ENCODE data around the gene KAZALD1.

Gene KAZALD1

DNA sequence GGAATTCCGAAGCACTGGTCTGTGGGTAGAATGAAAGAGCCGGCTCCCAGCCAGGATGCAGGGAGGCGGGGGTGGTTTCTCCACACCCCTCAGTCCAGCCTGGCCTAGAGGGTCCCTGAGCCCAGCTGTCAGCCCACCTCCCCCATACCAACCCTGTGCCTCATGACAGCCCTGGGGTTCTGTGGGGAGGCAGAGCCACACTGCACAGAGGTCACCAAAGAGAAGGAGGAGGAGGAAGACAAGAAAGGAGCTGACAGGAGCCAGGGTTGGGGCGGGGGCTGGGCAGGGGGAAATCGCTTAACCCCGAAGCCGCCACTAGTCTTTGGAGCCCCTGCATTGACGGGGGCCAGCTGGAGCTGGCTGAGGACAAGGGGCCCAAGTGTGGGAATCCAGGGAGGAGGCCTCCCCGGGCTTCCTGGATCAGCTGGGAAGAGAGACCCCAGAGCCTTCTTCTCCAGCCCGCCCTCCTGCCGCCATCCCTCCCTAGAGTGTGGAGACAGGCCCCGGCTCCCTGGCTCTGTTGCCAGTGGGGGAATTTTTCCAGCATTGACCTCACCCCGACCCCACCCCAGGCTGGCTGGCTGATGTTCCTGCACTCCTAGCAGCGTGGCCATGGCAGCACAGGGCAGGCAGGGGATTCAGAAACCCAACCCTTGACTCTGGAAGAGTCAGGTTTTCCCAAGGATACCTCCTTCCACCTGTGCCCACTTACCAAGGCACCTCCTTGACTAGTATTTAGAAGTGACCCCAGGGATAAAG, 32.5 kb downstream of the KAZALD1 start:
- no peak for DNase-seq (ENCODE audit: low read depth in 2 of 2, low spot score in 1 of 2)

DNA sequence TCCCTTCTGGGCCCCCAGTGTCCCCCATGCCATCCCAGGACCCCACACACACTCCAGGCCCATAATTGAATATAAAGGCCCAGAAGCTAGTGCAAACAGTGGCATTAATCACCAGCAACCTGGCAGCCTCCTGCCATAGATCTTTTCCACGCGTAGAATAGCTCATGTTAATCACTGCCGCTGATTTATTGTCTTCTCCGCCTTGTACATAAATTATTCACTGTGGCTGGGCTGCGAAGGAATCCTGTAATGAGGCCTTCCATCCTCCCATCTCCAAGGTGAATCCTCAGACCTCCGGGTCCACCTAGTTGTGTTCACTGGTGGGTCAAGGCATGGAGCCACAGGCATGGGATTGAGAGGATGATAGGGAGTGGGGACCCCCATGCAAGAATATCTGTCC, 33.2 kb downstream of the KAZALD1 start:
- no peak for DNase-seq (ENCODE audit: low read depth in 2 of 2, low spot score in 1 of 2)

DNA sequence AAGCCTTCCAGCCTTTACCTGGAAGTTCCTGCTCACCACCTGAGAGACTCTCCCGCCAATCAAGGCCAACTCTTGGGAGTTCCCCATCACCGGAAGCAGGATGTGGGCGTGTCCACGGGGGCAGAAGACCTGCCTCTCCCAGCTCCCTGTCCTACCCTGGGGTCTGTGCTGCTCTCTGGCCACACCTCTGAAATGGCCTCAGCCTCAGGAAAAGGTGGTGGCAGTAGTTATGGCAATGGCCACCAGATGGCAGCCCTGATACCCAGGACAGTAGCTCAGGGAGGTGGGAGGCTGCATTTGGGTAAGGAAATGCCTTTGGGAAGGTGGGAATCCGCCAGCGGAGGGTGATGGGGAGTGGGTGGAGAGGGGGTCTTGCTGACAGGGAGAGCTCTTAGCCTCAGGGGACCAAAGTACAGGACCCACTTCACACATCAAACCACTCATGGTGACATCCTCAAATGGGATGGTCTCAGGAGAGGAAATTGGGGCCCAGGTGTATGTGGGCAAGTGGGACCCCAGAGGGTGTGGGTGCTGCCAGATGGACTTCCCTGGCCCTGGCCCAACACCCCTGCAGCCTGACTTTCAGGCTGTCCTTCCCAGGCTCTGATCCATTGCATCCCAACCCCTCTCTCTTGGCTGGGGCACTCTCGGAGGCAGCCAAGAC, 33.9 kb downstream of the KAZALD1 start:
- DNase-seq (ENCODE audit: low read depth in 2 of 2, low spot score in 1 of 2): peak; percentile 21 to 48

DNA sequence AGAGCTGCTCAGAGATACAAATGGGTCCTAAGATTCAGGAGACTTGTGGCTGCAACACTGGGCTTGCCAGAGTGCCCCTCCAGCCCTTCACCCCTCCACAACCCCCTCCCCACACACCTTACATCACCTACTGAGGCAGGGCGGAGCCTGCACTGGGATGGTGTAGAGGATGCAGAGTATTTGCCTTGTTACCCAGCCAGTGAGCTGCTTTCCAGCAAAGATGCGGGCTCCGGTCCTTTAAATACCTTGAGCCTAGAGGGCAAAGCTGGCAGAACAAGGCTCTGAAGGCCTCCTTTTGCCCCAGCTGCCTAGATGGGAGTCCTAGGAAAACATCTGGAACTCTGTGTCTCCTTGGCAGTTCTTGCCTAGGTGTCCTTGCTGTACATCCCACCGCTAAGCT, 34.6 kb downstream of the KAZALD1 start:
- no peak for DNase-seq (ENCODE audit: low read depth in 2 of 2, low spot score in 1 of 2)

DNA sequence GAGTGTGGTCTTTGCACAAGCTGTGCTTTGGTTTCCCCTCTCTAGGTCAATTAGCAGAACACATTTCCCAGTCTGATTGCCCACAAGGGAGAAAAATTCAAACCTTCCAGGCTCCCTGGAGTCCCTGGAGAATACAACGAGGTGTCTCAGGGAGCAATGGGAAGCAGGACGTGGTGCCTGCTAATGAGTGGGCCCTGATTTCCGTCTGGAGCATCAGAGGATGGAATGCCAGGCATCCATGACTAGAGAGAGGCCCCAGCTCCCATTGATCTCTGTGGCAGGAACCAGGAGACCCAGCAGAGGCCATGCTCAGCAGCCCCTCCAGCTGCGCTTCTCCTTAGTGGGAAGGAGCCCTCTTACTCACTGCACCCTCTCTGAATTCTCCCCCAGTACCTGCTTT, 36.1 kb downstream of the KAZALD1 start:
- DNase-seq (ENCODE audit: low read depth in 2 of 2, low spot score in 1 of 2): no peak

DNA sequence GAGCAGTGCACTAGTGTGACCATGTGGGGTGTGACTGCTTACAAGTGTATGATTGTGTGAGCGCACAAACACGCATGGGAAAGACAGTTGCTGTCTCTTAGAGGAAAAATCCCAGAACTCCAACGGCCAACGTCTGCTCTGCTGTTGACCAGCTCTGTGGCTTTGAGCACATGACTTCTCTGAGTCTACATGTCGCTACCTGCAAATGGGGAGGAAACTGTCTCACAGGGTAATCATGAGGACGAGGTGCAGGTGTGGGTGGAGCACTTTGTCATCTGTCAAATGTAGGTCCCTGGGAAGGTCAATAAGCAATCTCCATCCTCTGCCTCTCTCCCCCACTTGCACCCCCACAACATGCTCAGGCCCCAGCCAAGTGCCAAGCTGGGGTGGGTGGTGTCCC, 38.1 kb downstream of the KAZALD1 start:
- no peak for DNase-seq (ENCODE audit: low read depth in 2 of 2, low spot score in 1 of 2)

DNA sequence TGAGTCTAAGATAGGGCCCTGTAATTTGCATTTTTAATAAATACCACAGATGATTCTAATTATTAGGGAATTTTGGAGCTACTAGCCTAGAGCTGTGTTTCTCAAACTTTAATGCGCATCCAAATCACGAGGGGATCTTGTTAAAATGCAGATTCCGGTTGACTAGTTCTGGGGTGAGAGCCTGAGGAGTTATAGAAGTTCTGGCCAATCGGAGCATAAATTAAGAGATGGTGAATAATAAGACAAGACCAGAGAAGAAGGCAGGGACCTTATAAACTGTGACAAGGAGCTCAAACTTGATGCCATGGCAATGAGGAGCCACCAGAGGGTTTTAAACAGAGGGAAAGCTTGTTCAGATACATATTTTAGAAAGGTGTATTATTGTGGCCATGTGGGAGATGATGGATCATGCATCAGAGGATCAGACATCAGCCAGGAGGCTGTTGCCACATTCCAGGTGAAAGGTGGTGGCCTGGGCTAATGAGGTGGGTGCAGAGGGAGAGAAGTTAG, 39.6 kb downstream of the KAZALD1 start:
- no peak for DNase-seq (ENCODE audit: low read depth in 2 of 2, low spot score in 1 of 2)

DNA sequence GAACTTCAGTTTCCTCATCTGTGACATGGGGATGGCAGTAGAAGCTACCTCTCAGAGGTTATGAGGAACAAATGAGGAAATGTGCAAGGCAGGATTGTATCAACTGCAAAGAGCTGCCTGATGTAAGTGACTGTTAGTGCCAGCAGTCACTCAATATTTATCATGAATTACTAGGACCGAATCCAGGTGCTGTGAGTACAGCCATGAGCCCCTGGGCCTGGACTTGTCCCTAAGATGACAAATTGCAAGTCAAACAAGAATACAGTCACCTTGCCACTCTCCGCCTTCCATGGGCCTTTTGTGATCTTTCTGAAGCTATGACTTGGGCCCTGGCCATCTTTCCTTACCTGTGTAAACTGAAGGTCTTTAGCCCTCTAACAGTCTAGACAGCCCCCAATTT, 41.6 kb downstream of the KAZALD1 start:
- DNase-seq (ENCODE audit: low read depth in 2 of 2, low spot score in 1 of 2): no peak

DNA sequence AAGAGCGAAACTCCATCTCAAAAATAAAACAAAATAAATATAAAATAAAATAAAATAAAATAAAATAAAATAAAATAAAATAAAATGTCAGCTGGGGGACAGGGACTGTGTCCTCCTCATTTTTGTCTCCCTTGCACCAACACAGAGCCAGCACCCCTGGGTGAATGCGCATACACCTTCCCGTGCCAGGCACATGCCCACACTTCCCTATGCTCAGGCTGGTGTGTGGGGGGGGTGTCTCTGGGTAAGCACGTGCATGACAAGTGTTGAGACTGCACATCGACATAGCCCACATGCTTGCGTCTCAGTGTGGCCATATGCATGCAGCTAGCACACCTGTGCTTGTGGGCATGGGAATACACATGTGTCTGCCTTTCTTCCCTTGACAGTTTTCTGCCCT, 44.6 kb downstream of the KAZALD1 start:
- no peak for DNase-seq (ENCODE audit: low read depth in 2 of 2, low spot score in 1 of 2)

DNA sequence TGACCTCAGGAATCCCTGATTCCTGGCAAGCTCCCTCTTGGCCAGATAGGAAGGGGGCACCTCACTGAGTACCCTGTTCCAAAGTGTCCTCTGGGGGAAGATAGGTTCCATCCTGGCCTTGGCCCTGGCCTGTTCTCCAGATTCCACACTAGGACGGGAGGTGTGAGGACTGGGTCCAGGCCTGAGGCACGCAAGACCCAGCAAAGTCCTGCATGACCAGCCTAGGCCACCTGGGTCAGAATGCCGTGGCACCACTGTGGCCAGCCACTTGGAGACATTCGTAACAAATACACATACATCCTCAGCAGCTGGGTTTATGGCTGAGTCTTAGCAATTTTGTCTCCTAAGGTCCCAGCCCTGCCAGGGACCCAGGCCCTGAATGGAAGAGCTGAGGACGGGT, 46.0 kb downstream of the KAZALD1 start:
- DNase-seq (ENCODE audit: low read depth in 2 of 2, low spot score in 1 of 2): no peak

DNA sequence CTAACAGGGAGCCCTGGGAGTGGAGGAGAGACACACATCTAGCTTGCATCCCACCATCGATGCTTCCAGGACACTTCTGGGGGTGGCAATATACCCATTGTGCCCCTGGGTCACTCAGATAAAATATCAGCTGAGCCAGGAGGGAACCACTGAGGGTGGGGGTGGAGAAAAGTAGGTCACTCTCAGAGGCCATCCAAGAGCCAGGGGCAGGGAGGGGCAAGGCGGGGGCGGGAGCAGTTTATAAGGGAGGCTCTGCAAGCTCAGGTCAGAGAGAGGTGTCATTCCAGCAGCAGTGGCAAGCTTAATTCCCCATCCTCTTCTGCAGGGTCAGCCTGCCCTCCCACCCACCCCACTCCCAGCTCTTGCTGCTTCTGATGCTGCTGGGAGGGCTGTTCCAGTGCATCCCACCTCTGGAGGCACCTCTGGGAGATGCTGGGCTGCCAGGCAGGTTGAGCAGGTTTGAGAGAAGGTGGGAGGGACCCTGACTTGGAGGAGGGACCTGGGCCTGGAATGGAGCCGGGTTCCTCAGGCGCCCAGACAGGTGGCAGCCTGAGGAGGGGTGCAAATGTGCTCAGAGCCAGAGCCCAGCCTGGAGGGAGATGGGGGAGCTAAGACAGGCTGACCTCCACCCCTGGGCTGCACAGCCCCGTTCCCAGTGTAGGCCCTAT, 49.2 kb downstream of the KAZALD1 start:
- DNase-seq (ENCODE audit: low read depth in 2 of 2, low spot score in 1 of 2): no peak

DNA sequence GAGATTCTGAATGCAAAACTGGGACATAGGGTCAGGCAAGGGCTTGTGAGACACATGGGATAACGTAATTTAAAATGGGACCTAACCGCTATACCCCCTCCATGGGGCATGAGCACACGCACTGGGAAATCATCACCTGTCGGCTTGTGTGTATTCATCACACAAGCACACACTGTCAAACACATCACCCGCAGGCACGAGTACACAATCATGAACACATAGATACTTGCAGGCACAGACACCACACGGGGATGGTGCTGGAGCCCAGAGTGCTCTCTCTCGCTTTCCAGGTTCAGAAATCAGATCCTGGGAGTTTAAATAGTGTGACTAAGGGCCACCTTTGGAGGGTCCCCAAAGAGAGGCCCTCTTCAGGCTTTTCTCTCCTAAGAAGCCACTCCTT, 49.8 kb downstream of the KAZALD1 start:
- DNase-seq (ENCODE audit: low read depth in 2 of 2, low spot score in 1 of 2): no peak

DNA sequence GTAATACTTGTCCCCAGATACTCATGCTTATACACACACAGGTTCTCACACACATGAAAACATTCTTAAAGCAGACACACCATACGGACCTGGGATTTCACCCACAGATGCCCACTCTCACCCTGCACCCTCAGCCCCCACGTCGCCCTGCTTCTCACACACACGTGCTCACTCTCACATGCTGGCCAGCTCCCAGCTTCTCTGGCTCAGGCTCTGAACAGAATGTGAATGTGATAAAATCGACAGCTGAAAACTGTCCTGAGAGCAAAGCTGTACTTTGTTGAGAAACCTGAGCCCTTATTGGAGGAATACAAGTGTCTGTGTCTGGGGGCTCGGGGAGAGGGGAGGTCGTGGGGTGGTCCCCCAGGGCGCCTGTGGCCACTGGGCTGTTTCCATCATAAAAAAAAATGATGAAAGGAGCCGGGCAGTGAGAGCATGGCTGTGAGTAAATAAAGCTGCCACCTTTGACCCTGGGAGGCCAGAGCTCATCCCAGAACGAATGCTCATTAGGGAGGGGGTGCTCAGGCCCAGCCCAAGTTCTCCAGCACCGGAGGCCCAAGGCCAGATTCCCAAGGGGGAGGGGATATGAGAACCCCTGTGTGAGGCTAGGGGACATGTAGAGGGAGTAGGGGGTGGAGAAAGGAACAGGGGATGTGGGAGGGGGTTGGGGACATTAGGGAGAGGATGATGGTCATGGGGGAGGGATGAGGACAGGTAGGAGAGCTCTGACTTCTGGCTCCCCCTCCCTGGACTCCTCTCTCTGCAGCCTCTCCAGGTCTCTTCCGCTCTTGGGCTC, 51.2 kb downstream of the KAZALD1 start:
- DNase-seq (ENCODE audit: low read depth in 2 of 2, low spot score in 1 of 2): no peak

DNA sequence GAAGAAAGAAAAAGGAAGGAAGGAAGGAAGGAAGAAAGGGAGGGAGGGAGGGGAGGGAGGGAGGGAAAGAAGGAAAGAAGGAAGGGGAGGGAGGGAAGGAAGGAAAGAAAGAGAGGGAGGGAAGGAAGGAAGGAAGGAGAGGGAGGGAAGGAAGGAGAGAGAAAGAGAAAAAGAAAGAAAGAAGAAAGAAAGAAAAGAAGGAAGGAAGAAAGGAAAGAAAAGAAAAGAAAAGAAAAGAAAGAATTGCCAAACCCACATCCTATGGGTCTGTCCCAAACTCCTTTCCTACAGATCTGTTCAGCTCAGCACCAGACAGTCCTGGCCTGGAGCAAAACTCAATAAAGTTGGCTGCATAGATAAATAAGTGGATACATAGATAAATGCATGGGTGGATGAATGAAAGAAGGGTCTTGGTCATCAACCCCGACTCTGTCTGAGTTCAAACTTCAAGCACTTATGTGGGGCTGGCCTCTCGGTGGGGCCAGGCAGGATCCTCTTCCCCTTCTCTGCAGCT, 52.2 kb downstream of the KAZALD1 start:
- no peak for DNase-seq (ENCODE audit: low read depth in 2 of 2, low spot score in 1 of 2)

DNA sequence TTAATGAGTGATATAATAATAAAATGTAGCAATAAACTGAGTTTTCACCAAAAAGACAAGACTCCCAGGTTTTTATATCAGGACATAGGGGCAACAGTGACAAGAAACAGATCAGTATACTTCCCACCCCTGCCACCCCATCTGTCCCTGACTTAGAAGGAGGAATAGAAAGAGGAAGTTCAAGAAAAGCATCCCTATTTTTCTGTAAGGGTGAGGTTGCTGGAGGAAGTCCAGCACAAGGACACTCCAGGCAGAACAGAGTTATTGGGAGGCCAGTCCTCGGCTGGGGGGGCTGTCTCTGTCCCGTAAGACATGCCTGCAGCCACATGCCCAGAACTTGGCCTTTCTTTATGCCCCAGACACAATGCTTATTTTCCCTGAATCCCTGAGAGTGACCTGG, 52.9 kb downstream of the KAZALD1 start:
- no peak for DNase-seq (ENCODE audit: low read depth in 2 of 2, low spot score in 1 of 2)
